HEK293T (cell line): ENCODE results near the gene CCR9.
"Not testable (repeated sequence)": the region's sequence is repeated elsewhere in the genome, so short reads cannot be mapped to it uniquely, and the experiment has no call there.

ENCODE experiments used
- ARNT ChIP-seq: fragments of 450-650 bp; IDR thresholded peaks from 2 replicates; pipeline ENCODE4 v1.6.1; 2017; ENCODE audit warnings: mild to moderate bottlenecking
- BHLHE40 ChIP-seq: fragments of 450-650 bp; IDR thresholded peaks from 2 replicates; pipeline ENCODE4 v1.6.1; 2016; ENCODE audit warnings: mild to moderate bottlenecking, moderate library complexity, borderline replicate concordance
- FOXA1 ChIP-seq: fragments of 450-650 bp; IDR thresholded peaks from 2 replicates; pipeline ENCODE4 v1.6.1; 2016; ENCODE audit warnings: mild to moderate bottlenecking
- HDGF ChIP-seq: fragments of 450-650 bp; IDR thresholded peaks from 2 replicates; pipeline ENCODE4 v1.6.1; 2017; ENCODE audit warnings: antibody characterized with exemption, borderline replicate concordance
- SP1 ChIP-seq: fragments of 450-650 bp; IDR thresholded peaks from 2 replicates; pipeline ENCODE4 v1.6.1; 2017
- SUZ12 ChIP-seq: fragments of 450-650 bp; IDR thresholded peaks from 2 replicates; pipeline ENCODE4 v1.6.1; 2016; ENCODE audit warnings: mild to moderate bottlenecking

DNA sequence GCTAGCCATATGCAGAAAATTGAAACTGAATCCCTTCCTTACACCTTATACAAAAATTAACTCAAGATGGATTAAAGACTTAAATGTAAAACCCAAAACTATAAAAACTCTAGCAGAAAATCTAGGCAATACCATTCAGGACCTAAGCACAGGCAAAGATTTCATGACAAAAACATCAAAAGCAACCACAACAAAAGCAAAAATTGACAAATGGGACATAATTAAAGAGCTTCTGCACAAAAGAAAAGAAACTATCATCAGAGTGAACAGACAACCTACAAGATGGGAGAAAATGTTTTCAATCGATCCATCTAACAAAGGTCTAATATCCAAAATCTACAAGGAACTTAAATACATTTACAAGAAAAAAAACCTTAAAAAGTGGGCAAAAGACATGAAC is 30.0 kb upstream of the CCR9 start:
- TF ChIP-seq SP1, FOXA1, BHLHE40, SUZ12, HDGF, ARNT: not testable (repeated sequence)
